NCI-H1417 treated with DMSO at 0.1 percent for 48 hours (cell line): ENCODE results near the gene DHX34.
"Not testable (repeated sequence)": the region's sequence is repeated elsewhere in the genome, so short reads cannot be mapped to it uniquely, and the experiment has no call there.

Experiments
- DNase-seq: peaks from one replicate; lab custom pipeline; 2025; lab: John Stamatoyannopoulos, UW

Gene DHX34

DNA sequence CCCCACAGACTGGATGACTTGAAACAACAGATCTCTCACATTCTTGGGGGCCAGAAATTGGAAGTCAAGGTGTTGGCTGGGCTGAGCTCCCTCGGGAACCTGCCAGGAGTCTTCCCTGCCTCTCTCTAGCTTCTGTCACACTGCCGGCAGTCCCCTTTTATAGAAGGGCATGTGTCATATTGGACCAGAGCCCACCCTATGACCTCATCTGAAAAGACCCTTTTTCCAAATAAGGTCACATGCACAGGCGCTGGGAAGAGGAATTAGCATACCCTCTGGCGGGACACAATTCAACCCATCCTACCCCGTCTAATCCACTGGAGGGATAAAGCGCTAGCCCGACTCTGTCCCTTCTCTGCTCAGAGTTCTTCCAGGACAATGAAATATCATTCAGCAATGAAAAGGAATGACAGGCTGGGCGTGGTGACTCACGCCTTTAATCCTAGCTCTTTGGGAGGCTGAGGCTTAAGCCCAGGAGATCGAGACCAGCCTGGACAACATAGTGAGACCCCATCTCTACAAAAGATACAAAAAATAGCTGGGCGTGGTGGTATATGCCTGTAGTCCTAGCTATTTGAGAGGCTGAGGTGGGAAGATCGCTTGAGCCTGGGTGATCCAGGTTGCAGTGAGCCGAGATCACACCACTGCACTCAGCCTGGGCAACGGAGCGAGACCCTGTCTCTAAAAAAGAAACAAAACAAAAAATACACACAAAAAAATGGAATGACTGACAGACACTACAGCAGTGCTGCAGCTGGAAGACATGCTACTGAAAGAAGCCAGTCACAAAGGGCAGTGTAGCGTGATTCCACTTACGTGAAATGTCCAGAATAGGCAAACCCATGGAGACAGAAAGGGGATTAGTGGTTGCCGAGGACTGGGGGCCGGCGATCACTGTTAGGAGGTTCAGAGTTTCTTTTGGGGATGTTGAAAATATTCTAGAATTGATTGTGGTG, 41.7 kb downstream of the DHX34 start:
- no peak for DNase-seq

DNA sequence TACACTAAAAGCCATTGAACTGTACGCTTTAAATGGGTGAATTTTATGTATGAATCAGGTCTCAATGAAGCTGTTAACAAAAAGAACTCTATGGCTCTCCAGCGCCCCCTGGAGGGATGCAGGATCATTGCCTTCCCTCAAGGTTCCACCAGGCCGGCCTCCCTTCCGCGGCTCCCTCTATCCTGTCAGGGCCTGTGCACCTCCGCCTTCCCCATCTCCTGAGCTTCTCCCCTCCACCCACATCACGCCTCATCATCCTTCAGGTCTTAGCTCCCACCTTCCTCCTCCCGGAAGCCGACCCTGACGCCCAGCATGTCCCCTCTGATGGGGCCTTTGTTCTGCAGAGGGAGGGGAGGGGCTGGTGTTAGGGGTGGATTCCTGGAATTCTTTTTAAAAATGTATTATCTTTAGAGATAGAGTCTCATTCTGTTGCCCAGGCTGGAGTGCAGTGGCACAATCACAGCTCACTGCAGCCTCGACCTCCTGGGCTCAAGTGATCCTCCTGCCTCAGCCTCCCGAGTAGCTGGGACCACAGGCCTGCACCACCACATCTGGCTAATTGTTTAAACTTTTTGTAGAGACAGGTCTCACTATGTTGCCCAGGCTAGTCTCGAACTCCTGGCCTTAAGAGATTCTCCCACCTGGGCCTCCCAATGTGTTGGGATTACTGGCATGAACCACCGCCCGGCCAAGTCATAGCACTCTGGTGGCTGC, 42.6 kb downstream of the DHX34 start:
- no peak for DNase-seq

DNA sequence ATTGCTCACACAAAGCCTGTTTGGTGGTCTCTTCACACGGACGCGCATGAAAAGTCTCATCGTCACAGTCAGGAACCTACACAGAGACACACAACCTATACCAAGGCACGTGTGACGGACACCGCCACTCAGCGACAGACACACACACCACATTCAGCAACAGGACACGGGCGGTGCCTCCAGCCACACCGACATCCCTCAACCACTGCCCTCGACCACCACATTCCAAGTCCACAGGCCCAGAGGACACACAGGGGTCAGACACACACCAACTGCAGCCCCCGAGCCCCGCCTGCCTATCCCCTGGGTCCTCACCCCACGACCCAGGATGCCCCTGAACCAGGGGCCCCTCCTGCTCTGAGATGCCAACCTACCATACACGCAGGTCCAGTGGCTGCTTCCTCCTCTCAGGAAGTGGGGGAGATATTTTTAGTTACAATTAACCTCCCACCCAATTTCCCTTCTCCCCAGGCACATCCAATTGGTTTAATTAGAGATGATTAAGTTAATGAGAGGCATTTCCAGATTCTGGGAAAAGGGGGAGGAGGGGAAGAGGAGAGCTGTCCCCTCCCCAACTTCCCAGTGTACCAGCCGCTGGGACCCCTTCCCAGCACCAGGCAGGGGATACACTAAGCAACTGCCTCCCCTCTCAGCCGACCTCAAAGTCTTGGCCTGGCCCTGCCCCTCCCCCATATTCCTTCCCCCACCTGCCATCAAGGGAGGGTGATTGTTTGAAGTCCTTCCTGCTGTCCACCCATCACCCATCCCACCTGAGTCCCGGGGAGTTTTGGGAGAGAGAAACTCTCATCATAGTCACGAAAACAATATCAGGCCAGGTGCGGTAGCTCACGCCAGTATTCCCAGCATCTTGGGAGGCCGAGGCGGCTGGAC, 49.8 kb downstream of the DHX34 start:
- DNase-seq, result no peak

DNA sequence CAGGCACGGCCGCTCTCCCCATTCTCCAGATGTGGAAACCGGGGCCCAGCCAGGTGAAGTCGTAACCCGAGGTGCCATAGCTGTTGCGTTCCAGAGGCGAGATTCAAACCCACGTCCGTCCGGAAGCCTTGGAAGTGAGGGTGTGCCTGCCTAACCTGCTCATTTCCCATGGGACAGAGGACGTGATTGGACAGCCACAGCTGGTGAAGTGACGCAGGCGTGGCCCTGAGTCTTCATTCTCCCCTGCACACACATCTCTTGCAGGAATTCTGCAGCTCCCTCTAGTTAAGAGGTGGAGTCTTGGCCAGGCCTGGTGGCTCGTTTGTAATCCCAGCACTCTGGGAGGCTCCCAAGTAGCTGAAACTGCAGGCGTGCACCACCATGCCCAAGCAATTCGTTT, 53.4 kb downstream of the DHX34 start:
- DNase-seq, result no peak

DNA sequence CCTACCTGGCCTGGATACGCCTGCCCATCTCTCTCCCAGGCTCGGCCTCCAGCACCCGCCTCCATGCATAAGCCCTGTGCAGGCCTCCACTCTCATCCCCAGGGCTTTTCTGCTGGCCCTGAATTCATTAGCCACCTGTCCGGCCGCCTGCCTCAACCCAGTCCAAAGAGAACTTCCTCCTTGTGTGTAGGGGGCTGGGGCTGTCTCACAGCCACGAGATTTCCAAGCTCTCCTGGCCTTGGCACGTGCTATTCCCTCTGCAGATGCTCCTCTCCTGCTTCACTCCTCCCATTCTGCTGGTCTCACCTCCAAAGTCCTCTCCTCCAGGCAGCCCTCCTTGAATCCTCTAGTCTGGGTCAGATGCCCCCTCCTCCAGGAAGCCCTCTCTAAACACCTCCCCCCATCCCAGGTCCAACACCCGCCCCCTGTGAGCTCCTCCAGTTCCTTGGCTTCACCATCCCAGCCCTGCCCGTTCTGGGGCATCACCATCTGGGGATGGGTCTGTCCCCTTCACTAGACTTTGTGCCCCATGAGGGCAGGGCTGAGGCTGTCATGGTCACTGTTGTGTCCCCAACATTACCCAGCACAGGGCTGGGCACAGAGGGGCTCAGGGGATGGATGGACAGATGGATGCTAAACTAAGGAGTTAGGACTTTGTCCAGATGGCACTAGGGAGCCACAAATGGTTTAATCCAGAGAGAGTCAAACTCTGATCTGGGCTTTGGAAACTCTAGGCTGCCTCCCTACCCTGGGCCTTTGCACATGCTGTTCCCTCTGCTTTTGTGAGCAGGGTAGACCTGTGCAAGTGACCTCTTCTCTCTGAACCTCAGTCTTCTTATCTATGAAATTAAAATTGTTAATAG, 55.5 kb downstream of the DHX34 start:
- no peak for DNase-seq

DNA sequence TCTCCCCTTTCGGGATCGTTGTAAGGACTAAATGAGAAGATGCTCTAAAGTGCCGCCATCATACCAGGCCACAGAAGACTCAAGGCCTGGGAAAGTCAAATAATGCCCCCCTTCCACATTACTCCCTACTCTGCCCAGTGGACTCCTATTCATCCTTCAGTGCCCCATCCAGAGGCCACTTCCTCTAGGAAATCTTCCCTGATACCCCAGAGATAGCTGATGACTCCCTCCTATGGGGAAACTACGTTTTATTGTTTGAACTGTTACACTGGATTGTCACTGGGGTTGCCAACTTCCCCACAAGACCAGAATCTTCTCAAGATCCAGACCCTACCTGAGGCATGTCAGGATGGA, 56.1 kb downstream of the DHX34 start:
- no peak for DNase-seq

DNA sequence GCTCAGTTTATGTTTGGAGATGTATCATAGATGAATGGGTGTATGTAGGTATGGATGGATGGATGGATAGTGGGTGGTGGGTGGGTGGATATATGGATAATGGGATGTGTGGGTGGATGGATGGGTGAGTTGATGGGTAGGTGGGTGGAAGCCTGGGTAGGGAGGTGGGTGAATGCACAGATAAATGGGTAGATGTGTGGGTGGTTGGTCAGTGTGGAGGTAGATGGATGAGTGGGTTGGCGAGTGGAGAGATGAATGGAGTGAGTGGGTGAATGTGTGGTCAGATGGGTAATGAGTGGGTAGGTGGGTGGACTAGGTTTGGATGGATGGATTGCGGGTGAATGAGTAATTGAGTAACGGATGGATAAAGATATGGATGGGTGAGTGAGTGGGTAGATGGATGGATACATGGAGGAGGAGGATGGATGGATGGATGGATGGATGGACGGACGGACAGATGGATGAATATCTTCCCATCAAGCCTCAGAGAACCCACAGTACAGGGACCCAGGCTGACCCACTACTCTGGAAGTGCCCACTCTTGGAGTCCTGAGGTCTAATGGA, 56.8 kb downstream of the DHX34 start:
- DNase-seq, result no peak

DNA sequence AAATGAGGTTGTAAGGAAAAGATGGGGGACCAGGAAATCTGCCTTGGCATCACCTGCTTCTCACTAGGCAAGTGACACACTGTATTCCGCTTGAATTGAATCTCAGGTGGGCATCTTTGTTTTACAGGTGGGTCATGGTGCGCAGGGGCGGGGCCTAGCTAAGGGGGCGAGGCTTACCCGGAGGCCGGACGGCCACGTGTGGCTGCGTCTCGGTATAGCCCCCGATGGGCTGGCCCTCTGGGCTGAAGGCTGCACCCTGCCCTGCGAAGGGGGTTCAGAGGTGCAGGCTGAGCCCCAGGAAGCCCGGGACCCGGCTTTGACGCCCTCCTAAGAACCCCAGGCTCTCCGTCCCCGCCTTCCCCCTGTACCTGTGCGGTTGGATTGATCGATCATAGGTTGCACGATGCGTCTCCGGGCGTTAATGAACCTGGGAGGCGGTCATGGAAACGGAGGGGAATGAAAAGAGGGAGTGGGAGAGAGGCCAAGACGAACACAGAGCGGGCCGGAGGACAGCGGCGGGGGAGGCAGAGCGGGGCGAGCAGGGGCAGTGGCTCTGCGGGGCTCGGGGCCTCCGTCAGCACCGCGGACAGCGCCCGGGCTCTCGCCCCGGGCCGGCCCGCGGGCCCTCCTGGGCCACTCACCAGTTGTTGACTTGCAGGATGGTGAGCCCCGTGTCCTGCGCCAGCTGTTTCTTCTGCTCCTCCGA, 57.7 kb downstream of the DHX34 start:
- no peak for DNase-seq

DNA sequence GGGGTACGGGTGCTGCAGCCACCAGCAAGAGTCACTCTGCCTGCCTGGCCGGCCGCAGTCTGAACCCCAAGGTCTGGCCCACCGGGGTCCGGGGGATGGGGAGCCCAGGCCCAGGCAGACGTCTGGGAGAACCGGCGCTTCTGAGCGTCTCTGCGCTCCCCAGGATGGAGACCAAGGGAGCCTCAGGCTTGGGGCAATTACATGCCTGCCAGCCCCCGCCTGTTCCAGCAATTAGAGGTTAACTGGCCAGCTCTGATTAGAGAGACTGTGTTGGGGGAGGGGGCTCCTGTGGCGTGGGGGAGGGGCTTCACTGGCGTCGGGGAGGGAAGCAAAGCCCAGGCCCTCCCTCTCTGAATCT, 58.3 kb downstream of the DHX34 start:
- DNase-seq, result no peak

DNA sequence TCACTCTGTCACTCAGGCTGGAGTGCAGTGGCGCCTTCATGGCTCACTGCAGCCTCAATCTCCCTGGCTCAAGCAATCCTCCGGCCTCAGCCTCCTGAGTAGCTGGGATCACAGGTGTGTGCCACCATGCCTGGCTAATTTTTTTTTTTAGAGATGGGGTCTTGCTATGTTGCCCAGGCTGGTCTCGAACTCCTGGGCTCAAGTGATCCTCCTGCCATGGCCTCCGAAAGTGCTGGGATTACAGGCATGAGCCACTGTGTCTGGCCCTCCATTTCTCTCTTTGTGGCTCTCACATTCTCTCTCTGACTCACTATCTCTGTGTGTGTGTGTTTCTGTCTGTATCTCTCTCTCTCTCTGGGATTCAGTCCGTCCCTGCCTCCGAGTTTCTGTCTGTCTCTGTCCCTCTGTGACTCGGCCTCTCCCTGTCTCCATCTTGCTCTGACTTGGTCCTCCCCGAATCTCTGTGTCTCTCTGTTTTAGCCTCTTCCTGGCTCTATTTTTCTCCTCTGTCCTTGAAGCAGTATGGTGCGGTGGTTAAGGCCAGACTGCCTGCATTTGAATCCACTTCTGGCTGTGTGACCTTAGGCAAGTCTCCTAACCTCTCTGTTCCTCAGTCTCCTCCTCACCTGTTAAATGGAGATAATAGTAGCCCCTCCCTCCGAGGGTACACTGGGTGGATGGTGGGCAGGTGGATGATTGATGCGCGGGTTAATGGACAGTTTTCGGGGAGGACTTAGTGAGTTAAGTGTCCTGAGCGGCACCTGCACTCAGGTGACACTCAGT, 59.2 kb downstream of the DHX34 start:
- DNase-seq, result no peak

DNA sequence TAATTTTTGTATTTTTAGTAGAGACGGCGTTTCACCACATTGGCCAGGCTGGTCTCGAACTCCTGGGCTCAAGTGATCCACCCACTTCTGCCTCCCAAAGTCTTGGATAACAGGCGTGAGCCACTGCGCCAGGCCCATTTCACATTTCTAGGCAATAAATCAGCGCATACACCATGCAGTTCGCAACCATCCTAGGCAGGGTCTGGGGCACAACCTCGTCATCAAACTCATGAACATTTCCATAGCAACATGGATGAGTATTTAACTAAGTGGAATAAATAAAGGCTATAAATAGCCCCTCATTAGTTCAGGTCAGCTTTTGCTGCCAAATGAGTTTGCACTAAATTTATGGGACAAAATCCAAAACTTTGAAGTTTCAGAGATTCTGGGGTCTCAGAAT, 62.0 kb downstream of the DHX34 start:
- no peak for DNase-seq

DNA sequence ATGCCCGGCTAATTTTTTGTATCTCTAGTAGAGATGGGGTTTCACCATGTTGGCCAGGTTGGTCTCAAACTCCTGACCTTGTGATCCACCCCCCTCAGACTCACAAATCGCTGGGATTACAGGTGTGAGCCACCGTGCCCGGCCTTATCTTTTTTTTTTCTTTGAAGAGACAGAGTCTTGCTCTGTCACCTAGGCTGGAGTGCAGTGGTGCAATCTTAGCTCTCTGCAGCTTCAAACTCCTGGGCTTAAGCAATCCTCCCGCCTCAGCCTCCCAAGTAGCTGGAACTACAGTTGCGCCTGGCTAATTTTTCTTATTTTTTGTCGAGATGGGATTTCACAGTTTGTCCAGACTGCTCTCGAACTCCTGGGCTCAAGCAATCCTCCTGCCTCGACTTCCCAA, 62.6 kb downstream of the DHX34 start:
- DNase-seq, result not testable (repeated sequence)

DNA sequence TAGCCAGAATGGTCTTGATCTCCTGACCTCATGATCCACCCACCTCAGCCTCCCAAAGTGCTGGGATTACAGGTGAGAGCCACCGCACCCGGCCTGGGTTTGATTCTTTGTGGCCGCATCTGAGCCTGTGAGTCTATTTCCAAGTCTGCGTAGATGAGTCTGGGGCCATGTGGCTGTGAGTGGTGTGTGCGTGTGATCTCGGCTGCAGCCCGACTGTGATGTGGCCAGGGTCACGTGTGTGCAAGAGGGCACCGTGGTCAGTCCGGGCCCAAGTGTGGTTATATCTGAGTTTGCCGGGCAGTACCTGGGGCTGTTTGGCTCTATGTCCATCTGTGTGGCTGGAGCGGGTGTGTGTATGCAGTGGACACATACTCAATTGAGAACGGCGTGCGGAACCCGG, 64.8 kb downstream of the DHX34 start:
- no peak for DNase-seq

DNA sequence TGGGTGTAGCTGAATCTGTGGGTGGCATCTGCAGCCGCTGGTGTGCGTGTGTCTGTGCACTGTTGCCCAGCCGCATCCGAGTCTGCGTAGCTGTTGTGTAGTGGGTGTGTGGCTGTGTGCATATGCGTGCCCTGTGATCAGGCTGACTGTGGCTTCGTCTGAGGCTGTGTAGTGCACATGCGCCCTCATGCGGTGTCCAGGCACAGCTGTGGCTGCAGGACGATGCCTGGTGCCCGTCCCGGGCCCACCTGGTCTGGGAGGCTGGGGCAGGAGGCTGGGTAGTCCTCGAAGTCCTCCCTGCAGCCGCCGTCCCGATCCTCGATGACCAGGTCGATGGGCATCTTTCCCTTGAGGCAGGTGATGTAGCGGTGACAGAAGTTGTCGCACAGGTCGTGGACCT, 65.4 kb downstream of the DHX34 start:
- DNase-seq, result no peak

DNA sequence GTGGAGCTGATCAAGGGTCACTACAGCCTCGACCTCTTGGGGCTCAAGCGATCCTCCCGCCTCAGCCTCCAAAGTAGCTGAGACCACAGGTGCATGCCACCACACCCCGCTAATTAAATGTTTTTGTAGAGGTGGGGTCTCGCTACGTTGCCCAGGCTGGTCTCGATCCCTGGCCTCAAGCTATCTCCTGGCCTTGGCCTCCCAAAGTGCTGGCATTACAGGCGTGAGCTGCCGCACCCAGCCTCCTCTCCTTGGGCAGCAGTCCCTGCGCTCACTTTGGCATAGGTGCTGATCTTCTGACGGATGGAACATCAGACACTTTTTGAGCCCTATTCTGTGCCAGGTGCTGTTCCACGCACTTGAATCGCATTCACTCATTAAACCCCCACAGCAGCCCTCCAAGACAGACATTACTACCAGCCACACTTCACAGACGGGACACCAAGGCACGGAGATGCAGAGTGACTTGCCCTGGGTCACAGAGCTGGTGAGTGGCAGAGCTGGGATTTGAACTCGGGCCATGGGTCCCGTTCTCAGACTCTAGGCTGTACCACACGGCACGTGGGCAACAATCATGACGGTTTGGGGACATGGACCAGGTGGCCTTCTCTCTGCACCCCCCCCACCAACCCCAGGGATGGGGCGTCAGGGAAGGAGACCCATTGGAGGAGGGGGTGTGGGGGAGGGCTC, 67.0 kb downstream of the DHX34 start:
- no peak for DNase-seq

DNA sequence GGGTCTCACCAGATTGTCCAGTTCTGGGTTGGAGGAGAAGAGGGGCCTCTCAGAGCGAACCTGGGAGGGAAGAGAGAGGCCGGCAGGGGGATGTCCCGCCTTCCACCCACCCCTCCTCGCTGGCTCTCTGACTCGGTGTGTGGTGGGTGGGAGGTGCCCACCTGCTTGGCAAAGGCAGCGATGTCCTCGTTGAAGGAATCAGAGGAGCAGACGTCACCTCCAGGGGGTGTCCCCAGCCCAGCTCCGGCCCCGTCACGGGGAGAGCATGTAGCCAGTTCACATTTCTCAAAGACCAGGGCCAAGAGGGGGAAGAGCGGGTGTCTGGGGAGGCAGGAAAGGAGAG, 67.5 kb downstream of the DHX34 start:
- no peak for DNase-seq

DNA sequence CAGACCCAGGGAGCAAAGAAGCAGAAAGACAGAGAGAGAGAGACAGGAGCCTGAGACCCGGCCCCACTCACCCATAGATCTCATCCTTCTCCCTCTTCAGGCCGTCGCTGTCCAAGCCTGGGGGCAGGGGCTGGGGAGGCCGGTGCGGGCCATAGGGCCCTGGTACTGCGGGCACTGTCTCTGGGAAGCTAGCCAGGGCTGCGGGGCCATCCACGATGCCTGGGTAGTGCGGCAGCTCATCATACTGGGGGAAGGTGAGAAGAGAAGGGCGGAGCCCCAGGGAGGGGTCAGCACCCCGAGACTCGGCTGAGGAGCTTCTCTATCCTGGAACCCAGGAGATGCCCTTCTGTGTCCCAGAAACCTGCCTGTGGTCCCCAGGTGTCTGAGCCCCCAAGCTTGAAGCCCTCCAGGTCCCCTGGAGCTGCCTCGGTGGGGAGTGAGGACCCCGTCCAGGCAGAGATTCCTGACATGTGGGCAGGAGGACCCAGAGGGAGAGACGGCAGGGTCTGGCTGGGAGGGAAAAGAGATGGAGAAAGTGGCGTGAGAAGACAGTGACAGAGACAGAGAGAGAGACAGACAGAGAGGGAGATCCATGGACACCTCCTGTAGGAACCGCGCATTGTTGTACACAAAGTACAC, 68.1 kb downstream of the DHX34 start:
- no peak for DNase-seq

DNA sequence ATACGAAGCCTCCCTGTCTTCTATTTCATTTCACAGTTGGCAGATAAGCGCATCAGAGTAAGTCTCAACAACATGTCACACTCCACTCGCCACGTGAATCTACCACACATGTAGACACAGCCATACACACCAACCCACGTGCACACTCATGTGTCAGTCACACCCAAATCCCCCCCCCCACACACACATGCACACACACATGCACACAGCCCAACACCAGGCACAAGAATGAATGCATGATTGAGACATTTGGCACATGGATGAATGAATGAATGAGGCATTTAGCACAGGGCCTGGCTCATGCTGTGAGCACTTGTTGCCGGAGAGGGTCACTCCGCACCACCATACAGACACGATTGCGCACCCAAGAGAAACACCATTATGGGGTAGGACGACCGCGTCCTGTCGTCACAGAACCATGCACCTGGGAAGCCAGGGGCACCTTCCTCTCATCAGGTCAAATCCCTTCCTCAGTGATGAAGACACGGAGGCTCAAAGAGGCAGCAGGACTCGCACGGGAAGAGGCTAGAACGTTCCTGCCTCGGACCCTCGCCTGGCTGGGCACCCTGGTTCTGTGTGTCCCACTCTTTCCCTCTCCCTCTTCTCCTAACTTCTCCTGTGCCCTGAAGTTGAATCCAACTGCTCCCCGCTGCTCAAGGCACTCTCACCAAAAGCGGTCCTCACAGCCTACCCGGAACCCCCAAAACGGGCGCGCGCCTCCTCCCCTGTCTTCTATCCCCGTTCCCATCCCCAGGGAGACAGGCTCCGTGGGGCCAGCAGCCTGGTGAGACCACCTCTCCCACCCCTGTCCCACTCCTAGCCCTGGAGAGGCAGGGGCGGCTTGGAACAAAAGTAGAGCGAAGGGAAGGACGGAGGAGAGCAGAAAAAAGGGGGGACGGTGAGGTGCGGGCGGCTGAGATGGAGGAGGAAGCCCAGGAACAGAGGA, 68.9 kb downstream of the DHX34 start:
- DNase-seq, result no peak
